GM20000 (cell line): ENCODE data around the gene SARS2.
"Not testable (repeated sequence)": the region's sequence is repeated elsewhere in the genome, so short reads cannot be mapped to it uniquely, and the experiment has no call there.

Experiments used
- DNase-seq: peaks from one replicate; pipeline ENCODE4 v3.0.0; 2012; ENCODE audit warnings: low spot score
- CTCF ChIP-seq: IDR thresholded peaks from 2 replicates; pipeline ENCODE4 v1.5.1; 2012; ENCODE audit warnings: mild to moderate bottlenecking, control low read depth; ENCODE audit errors: extremely low read depth, missing control alignments

SARS2 gene

GRCh38 chr19:38944981-38945506 lies 14.5 kb upstream of the SARS2 start:
- TF ChIP-seq CTCF, result no peak
- DNase-seq, result no peak

GRCh38 chr19:38942471-38943181 lies 12.1 kb upstream of the SARS2 start:
- DNase-seq, result no peak
- no peak for TF ChIP-seq CTCF

GRCh38 chr19:38941979-38942378 lies 11.4 kb upstream of the SARS2 start:
- DNase-seq, result no peak
- TF ChIP-seq CTCF, result no peak

GRCh38 chr19:38941466-38941865 lies 10.9 kb upstream of the SARS2 start:
- not testable (repeated sequence) for DNase-seq

- DNase-seq, result no peak
Measured at GRCh38 chr19:38939957-38940356, 9.4 kb upstream of the SARS2 start.

GRCh38 chr19:38933544-38933943 lies 3.0 kb upstream of the SARS2 start:
- TF ChIP-seq CTCF, result no peak
- DNase-seq, result no peak

More at GRCh38 chr19:38939957-38940356, 9.4 kb upstream of the SARS2 start:
- no peak for TF ChIP-seq CTCF

GRCh38 chr19:38932425-38933179 lies 2.0 kb upstream of the SARS2 start:
- TF ChIP-seq CTCF, result no peak
- peak; percentile 51 for DNase-seq
